IPS-18a (cell line): ENCODE measurements around the gene CLPSL1.

Experiments used
- H3K27ac ChIP-seq: one replicate; pipeline ENCODE4 v1.5.1; 2013; ENCODE audit warnings: low read length
- H3K27me3 ChIP-seq: one replicate; pipeline ENCODE4 v1.6.1; 2013; ENCODE audit warnings: mild to moderate bottlenecking, low read length; ENCODE audit not compliant: control insufficient read depth, insufficient read depth
- H3K36me3 ChIP-seq: one replicate; pipeline ENCODE4 v1.6.1; 2013; ENCODE audit warnings: low read depth, low read length; ENCODE audit not compliant: control insufficient read depth
- H3K4me1 ChIP-seq: one replicate; pipeline ENCODE4 v1.6.1; 2013; ENCODE audit warnings: low read depth, low read length; ENCODE audit not compliant: control insufficient read depth
- H3K4me3 ChIP-seq: one replicate; pipeline ENCODE4 v1.5.1; 2013; ENCODE audit warnings: low read length
- H3K9ac ChIP-seq: one replicate; pipeline ENCODE4 v1.6.1; 2013; ENCODE audit warnings: mild to moderate bottlenecking, low read length, moderate library complexity
- H3K9me3 ChIP-seq: one replicate; pipeline ENCODE4 v1.6.1; 2013; ENCODE audit warnings: low read depth, low read length; ENCODE audit not compliant: control insufficient read depth

CLPSL1 gene

DNA sequence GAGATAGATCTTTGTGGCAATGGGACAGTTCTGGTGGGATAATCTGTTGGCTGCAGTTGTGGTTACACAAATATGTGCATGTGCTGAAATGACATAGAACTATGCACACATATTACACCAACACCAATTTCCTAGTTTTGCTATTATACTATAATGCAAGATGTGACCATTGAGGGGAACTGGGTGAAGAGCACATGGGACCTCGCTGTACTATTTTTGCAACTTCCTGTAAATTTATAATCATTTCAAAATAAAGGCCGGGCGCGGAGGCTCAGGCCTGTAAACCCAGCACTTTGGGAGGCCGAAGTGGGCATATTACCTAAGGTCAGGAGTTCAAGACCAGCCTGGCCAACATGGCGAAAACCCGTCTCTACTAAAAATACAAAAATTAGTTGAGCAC lies 35.3 kb upstream of the CLPSL1 start:
- Histone ChIP-seq H3K27ac (no peak overlapping the region), H3K9ac (no peak overlapping the region), H3K4me1 (peaks cover 16% of the 10 kb centered on the region), H3K27me3 (no peaks in the 10 kb centered on the region), H3K9me3 (no peaks in the 10 kb centered on the region), H3K4me3 (no peak overlapping the region), H3K36me3 (no peaks in the 10 kb centered on the region)

DNA sequence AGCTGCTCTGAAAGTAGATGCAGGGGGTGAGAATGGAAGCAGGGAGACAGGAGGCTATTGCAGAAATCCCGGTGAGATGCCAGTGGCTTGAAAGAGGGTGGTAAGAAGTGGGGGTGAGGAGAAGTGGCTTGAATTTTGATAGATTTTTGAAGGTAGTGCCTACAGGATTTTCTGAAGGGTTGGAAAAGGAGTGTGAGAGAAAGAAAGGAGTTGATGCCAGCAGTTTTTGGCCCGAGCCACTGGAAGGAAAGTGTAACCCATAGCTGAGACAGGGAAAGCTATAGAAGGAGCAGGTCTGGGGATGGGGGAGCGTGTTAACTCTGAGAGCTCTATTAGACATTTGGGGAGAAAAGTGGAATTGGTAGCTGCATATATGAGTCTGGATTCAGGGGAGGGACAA lies 34.3 kb upstream of the CLPSL1 start:
- no peaks in the 10 kb centered on the region for H3K27me3 ChIP-seq
- H3K4me3 ChIP-seq = no peak overlapping the region
- H3K9me3 ChIP-seq = no peaks in the 10 kb centered on the region
- no peak overlapping the region for H3K27ac ChIP-seq
- no peak overlapping the region for H3K9ac ChIP-seq
- no peaks in the 10 kb centered on the region for H3K36me3 ChIP-seq
- H3K4me1 ChIP-seq = peaks cover 8% of the 10 kb centered on the region

DNA sequence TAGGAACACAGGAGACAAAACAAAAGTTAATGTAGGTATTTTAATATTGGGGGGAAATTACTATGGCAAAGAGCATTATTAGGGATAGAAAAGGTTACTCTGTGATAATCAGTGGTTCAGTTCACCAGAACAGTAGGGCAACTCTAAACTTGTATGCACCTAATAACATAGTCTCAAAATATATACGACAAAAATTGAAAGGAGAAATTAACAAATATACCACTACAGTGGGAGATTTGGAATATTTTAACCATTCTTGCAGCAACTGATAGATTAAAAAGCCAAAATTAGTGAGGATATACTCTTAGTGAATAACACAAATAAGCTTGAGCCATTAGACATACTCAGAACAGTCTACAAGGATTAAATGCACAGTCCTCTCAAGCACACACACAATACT lies 32.9 kb upstream of the CLPSL1 start:
- Histone ChIP-seq H3K27ac (no peak overlapping the region), H3K9ac (no peak overlapping the region), H3K9me3 (no peaks in the 10 kb centered on the region), H3K27me3 (no peaks in the 10 kb centered on the region), H3K4me1 (peaks cover 4% of the 10 kb centered on the region), H3K36me3 (no peaks in the 10 kb centered on the region), H3K4me3 (no peak overlapping the region)

DNA sequence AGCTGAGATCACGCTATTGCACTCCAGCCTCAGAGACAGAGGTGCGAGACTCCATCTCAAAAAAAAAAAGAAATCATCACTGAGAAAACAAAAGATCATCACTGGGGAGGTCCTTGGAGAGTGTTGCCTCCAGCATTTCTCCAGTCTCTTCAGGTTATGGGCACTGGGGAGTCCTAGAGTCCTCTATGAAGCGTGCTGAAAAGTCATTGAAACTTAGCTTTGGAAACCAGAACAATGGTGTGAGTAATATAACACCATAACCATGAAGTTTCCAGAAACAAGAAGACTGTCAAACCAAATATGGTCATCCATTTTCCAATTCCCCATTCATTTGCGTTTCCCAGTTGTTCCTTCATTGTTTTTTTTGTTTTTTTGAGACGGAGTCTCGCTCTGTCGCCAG lies 30.3 kb upstream of the CLPSL1 start:
- Histone ChIP-seq H3K27ac (no peak overlapping the region), H3K4me3 (no peak overlapping the region), H3K36me3 (no peaks in the 10 kb centered on the region), H3K9me3 (no peaks in the 10 kb centered on the region), H3K9ac (no peak overlapping the region), H3K27me3 (no peaks in the 10 kb centered on the region), H3K4me1 (peaks cover 12% of the 10 kb centered on the region)

DNA sequence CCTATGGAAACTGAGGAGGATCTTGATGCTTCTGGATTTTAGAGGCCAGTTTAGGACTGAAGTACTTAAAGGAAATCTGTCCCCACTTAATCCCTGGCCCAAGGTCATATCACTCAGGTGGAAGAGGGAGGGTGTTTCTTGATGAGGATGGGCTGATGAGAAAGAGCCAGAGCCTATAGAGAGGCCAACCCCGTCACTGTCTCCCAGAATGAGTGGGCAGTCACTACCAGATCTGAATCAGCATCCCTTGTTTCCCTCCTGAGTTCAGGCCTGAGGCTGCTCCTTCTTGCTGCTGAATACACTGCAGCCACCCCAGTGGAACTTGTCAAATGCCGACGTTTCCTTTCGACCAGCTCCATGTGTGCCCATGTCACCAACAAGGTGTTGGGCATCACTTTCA lies 29.2 kb upstream of the CLPSL1 start:
- Histone ChIP-seq H3K9ac (no peak overlapping the region), H3K27ac (no peak overlapping the region), H3K4me1 (peaks cover 15% of the 10 kb centered on the region), H3K36me3 (no peaks in the 10 kb centered on the region), H3K27me3 (no peaks in the 10 kb centered on the region), H3K4me3 (no peak overlapping the region), H3K9me3 (no peaks in the 10 kb centered on the region)

DNA sequence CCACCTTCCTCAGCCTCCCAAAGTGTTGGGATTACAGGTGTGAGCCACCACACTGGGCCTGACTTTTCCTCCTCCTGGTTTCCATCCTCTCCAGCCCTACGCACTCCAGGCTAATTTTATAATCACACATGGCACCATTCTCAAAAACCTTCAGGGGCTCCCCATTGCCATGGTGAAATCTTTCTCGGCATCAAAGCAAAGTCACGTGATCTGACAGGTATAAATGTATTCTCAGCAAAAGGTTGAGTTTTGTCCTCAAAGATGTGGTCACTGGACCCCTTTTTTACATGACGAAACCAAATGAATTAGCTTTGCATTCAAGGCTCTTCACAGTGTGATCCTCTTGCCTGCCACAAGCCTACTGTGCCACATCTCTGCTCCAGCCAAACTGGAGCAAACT lies 28.5 kb upstream of the CLPSL1 start:
- H3K27ac ChIP-seq = no peak overlapping the region
- H3K4me1 ChIP-seq = peaks cover 15% of the 10 kb centered on the region
- no peaks in the 10 kb centered on the region for H3K27me3 ChIP-seq
- no peak overlapping the region for H3K4me3 ChIP-seq
- H3K9me3 ChIP-seq = no peaks in the 10 kb centered on the region
- no peaks in the 10 kb centered on the region for H3K36me3 ChIP-seq
- H3K9ac ChIP-seq = no peak overlapping the region

DNA sequence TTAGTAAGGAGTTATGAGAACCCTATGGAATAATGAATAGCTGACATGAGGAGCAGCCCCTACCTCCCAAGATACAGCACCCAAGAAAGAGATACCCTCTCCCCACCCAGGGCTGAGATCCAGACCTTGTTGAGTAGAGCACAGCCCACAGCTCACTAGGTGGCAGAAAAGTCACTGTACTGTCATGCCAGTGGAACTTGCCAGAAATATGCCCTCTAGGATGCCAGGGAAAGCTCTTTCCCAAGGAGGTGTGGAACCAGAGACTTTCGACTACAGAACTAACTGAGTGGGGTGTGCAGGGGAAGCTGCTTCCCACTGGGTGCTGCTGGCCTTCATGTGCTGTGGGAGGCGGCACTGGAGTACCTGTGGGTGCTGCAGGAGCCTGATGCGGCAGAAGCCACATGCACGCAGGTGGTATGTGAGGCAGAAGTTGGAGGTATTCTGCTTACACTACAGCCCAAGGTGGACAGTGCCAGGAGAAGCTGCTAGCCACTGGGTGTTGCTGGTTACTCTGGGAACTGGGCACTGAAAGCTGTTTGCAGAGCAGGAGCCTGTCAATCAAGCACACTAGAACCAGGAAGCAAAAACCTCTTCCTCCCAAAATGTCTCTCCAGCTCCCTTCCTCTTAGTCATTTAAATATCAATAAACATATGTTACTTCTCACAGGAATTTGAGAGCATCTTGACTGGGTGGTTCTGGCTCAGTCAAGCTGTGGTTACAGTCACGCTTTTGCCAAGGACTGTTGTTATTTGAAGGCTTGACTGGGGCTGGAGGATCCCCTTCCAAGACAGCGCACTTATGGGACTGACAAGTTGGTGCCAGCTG lies 26.2 kb upstream of the CLPSL1 start:
- no peaks in the 10 kb centered on the region for H3K36me3 ChIP-seq
- no peak overlapping the region for H3K27ac ChIP-seq
- H3K4me3 ChIP-seq = no peak overlapping the region

DNA sequence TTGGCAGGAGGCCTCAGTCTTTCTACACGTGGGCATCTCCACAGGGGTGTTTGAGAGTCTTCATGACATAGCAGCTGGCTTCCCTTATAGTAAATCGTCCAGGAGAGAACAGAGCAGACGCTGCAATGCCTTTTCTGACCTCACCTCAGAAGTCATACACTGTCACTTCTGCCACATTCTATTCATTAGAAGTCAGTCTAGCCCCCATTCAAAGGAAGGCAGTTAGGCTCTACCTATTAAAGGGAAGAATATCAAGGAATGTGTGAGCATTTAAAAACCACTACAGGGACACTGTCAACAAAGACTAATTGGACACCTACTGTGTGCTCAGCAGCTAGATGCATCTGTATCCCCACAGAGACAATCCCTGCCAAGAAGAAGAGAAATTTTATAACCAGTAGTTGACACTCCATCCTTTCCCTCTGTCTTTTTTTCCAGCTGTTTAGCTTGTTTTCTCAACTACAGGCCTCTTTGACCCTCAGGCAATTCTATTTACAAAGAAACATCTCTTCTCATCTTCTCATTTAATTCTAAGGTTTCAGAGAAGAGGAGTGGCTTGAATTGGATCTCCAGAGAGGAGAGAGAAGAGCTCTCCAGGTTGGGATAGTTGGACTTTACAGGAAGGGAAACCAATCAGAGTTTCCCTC lies 25.4 kb upstream of the CLPSL1 start:
- peak overlapping the region; percentile 6 for H3K4me3 ChIP-seq
- H3K36me3 ChIP-seq = no peaks in the 10 kb centered on the region

More for the DNA sequence above, 26.2 kb upstream of the CLPSL1 start:
- Histone ChIP-seq H3K9ac (no peak overlapping the region), H3K4me1 (peaks cover 18% of the 10 kb centered on the region), H3K27me3 (no peaks in the 10 kb centered on the region), H3K9me3 (no peaks in the 10 kb centered on the region)

DNA sequence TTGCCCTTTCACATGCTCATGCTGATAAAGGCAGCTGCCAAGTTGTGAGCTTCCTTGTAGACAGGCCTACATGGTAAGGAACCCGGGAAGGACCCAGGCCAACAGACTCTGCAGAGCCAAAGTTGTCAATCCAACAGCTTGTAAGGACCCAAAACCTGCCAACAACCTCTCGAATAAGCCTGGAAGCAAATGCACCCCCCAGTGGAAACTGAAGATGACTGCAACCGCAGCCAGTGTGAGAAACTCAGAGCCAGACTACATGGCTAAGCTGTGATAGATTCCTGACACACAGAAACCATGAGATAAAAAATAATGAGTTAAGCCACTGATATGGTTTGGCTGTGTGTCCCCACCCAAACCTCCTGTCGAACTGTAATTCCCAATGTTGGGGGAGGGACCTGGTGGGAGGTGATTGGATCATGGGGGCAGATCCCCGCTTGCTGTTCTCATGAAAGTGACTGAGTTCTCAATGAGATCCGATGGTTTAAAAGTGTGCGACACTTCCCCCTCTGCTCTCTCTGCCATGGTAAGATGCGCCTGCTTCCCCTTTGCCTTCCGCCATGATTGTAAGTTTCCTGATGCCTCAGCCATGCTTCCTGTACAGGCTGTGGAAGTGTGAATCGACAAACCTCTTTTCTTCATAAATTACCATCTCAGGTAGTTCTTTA lies 23.2 kb upstream of the CLPSL1 start:
- Histone ChIP-seq H3K36me3 (no peaks in the 10 kb centered on the region), H3K4me3 (no peak overlapping the region), H3K9ac (no peak overlapping the region), H3K27me3 (no peaks in the 10 kb centered on the region), H3K9me3 (no peaks in the 10 kb centered on the region), H3K27ac (no peak overlapping the region), H3K4me1 (peaks cover 22% of the 10 kb centered on the region)

More for the DNA sequence above, 25.4 kb upstream of the CLPSL1 start:
- Histone ChIP-seq H3K4me1 (peaks cover 20% of the 10 kb centered on the region), H3K9me3 (no peaks in the 10 kb centered on the region), H3K27me3 (no peaks in the 10 kb centered on the region), H3K27ac (no peak overlapping the region), H3K9ac (no peak overlapping the region)

DNA sequence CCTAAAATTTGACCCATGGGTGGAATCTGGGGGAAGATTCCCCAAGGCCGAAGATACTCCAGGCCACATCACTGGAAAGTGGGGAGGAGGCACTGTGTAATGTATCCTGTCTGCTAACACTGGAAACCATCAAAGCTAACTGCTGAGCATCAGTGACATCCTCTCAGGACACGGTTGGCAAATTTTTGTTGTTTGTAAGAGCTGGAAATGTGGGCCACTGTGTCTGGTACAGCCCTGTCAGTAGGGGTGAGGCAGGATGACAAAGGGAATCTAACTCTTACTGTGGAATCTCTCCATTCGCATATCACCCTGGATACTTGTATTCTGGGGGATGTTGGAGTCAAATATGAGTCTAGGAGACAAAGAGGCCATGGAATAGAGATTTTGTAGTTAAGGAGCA lies 21.4 kb upstream of the CLPSL1 start:
- Histone ChIP-seq H3K27ac (no peak overlapping the region), H3K9me3 (no peaks in the 10 kb centered on the region), H3K4me1 (peaks cover 35% of the 10 kb centered on the region), H3K4me3 (no peak overlapping the region), H3K27me3 (no peaks in the 10 kb centered on the region), H3K9ac (no peak overlapping the region), H3K36me3 (no peaks in the 10 kb centered on the region)

DNA sequence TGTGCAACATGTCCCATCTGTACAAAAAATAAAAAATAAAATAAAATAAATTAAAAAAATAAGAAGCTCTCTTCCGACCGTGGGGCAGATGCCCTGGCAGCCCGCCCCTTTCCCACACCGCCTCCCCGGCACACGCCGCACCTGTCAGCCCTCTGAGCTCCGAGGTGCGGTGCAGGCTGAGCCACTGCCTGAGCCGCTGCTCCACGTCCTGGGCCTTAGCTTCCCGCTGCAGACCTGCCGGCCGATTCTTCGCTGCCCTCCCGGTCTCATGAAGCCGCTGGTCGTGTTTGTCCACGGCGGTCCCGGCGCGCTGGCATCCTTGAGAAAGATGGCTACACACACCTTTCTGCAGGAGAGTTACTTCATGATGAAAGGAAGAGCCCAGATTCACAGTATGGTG lies 15.1 kb upstream of the CLPSL1 start:
- H3K27me3 ChIP-seq = no peaks in the 10 kb centered on the region
- peaks cover 14% of the 10 kb centered on the region for H3K4me1 ChIP-seq
- H3K9ac ChIP-seq = no peak overlapping the region
- H3K9me3 ChIP-seq = no peaks in the 10 kb centered on the region
- no peak overlapping the region for H3K4me3 ChIP-seq
- H3K36me3 ChIP-seq = no peaks in the 10 kb centered on the region
- H3K27ac ChIP-seq = no peak overlapping the region
